Stimulated activated CD4-positive, alpha-beta T cell treated with anti-CD3 and anti-CD28 coated beads, Interleukin-15, amount 100 ng/mL, for 24 hours (primary cell): ENCODE results near the gene RNASE7.
"Not testable (repeated sequence)": the region's sequence is repeated elsewhere in the genome, so short reads cannot be mapped to it uniquely, and the experiment has no call there.

ENCODE experiments used
- DNase-seq: peaks from one replicate; pipeline ENCODE4 v3.0.0-alpha.2; 2020

The RNASE7 gene

GRCh38 chr14:21023817-21024584 is 18.2 kb upstream of the RNASE7 start:
- peak; percentile 20 for DNase-seq

- peak; percentile 78 for DNase-seq
These were observed 17.4 kb upstream of the RNASE7 start, which contains the start of gene NDRG2 for GRCh38 chr14:21024585-21025370. Gene NDRG2 (minus strand): TSS chr14:21025061. CDS start chr14:21023315, 1,746 bp downstream.

- no peak for DNase-seq
These were observed 16.5 kb upstream of the RNASE7 start for GRCh38 chr14:21025371-21026273.

- no peak for DNase-seq
These were observed 15.7 kb upstream of the RNASE7 start for GRCh38 chr14:21026274-21026987.

- no peak for DNase-seq
These were observed 15.2 kb upstream of the RNASE7 start for GRCh38 chr14:21026988-21027315.

GRCh38 chr14:21029917-21030316 is 12.2 kb upstream of the RNASE7 start, which contains the start of gene TPPP2:
Gene TPPP2 (plus strand): TSS chr14:21030217. CDS start chr14:21030582, 365 bp downstream.
- no peak for DNase-seq

GRCh38 chr14:21030531-21030930 is 11.6 kb upstream of the RNASE7 start:
- DNase-seq: no peak

GRCh38 chr14:21032326-21033132 is 9.6 kb upstream of the RNASE7 start:
- DNase-seq: no peak

GRCh38 chr14:21033133-21033698 is 8.9 kb upstream of the RNASE7 start:
- no peak for DNase-seq

- no peak for DNase-seq
These were observed 7.5 kb upstream of the RNASE7 start, which contains the start of gene RNASE13 for GRCh38 chr14:21034707-21035106. Gene RNASE13 (minus strand): TSS chr14:21034807. CDS start chr14:21034288, 519 bp downstream.

GRCh38 chr14:21036751-21037150 is 5.4 kb upstream of the RNASE7 start:
- DNase-seq: no peak

GRCh38 chr14:21037156-21037555 is 5.0 kb upstream of the RNASE7 start:
- DNase-seq: no peak

GRCh38 chr14:21038441-21039422 is 3.4 kb upstream of the RNASE7 start:
- DNase-seq: no peak

GRCh38 chr14:21039585-21040369 is 2.4 kb upstream of the RNASE7 start:
- DNase-seq: no peak

GRCh38 chr14:21040370-21040925 is 1.7 kb upstream of the RNASE7 start:
- DNase-seq: no peak

GRCh38 chr14:21040941-21041340 is 1.2 kb upstream of the RNASE7 start:
- not testable (repeated sequence) for DNase-seq

- no peak for DNase-seq
These were observed 756 bp downstream of the RNASE7 start for GRCh38 chr14:21042918-21043317.

- no peak for DNase-seq
These were observed 1.3 kb downstream of the RNASE7 start for GRCh38 chr14:21043387-21043973.
